HepG2 (cell line): ENCODE measurements around the gene CPLANE2. TPM values are rescaled to one million over a fixed set of nuclear protein-coding genes. Genes with fewer than 3 reads are reported as not detected.
A peak's percentile ranks its signal among the peaks of the same experiment; 100 is the strongest.

ENCODE experiments used
- ATAC-seq: fragments of 200-7000 bp; cut with Tn5 transposase; 3 replicates; pipeline ENCODE4 v1.9.1; 2020; ENCODE audit warnings: mild to moderate bottlenecking, moderate library complexity
- BruUV-seq: library from RNA; stranded (reverse); fragments of 400-500 nt; replicated peaks from 2 replicates; lab custom pipeline; 2021; lab: Mats Ljungman, UMichigan
- CTCF ChIA-PET: fragments of 300-600 bp; formaldehyde crosslinking; extraction: SDS; loops from one replicate; lab custom pipeline; 2021; ENCODE audit warnings: low total read pairs, inconsistent platforms, low intra/inter-chr PET ratio; lab: Yijun Ruan, JAX
- POLR2A ChIA-PET: fragments of 350-600 bp; sonication (Branson Sonifier 250); formaldehyde crosslinking; loops from one replicate; lab custom pipeline; 2020; ENCODE audit warnings: antibody characterized with exemption, inconsistent platforms; lab: Yijun Ruan, JAX
- DNase-seq: peaks from one replicate; pipeline ENCODE4 v3.0.0-alpha.2; 2015; ENCODE audit warnings: low spot score
- FAIRE-seq: peaks from 3 replicates; lab custom pipeline; 2011; peaks lifted over from hg19 to GRCh38; lab: Jason Lieb, UNC
- H2AFZ ChIP-seq: one replicate; pipeline ENCODE4 v1.6.1; 2011; ENCODE audit warnings: low read length, inconsistent platforms
- H3K27ac ChIP-seq: fragments of 300-600 bp; 3 replicates; pipeline ENCODE4 v1.8.0; 2011; ENCODE audit warnings: mixed run types, mild to moderate bottlenecking, mixed read lengths, low read length, inconsistent platforms; ENCODE audit not compliant: insufficient read depth; ENCODE audit errors: extremely low read length
- H3K27me3 ChIP-seq, 2 experiments: fragments of 200-600 bp in 1 of 2; 2 replicates in 1 of 2; 3 replicates in 1 of 2; pipeline versions ENCODE4 v1.6.0 to v1.8.0; 2011; ENCODE audit warnings: low read length in 2 of 2, mild to moderate bottlenecking in 2 of 2, moderate library complexity in 2 of 2, inconsistent platforms in 1 of 2; ENCODE audit not compliant: insufficient read depth in 2 of 2, control insufficient read depth in 1 of 2
- H3K36me3 ChIP-seq, 2 experiments: fragments of 200-600 bp in 1 of 2; replicated peaks in 1 of 2; 2 replicates in 1 of 2; 3 replicates in 1 of 2; pipeline versions ENCODE4 v1.5.1 to v1.8.0; 2011; ENCODE audit warnings: low read length in 2 of 2, inconsistent platforms in 1 of 2; ENCODE audit not compliant: insufficient read depth in 2 of 2, control insufficient read depth in 1 of 2
- H3K4me1 ChIP-seq: 2 replicates; pipeline ENCODE4 v1.5.1; 2012; ENCODE audit warnings: low read length, inconsistent platforms; ENCODE audit not compliant: insufficient read depth
- H3K4me2 ChIP-seq: 2 replicates; pipeline ENCODE4 v1.6.0; 2011; ENCODE audit warnings: low read depth, low read length, inconsistent platforms
- H3K4me3 ChIP-seq, 3 experiments: fragments of 200-600 bp in 1 of 3; sonication (generic), shearing (Covaris generic) in 1 of 3; replicated peaks in 1 of 3; 2 replicates each; pipeline ENCODE4 v1.5.1; 2011 to 2016; ENCODE audit warnings: low read length in 3 of 3, inconsistent platforms in 2 of 3, low read depth in 2 of 3, mild to moderate bottlenecking in 2 of 3, control low read depth in 1 of 3, mixed read lengths in 1 of 3; ENCODE audit not compliant: insufficient read depth in 1 of 3
- H3K79me2 ChIP-seq: one replicate; pipeline ENCODE4 v1.6.1; 2011; ENCODE audit warnings: low read length, inconsistent platforms; ENCODE audit not compliant: insufficient read depth
- H3K9ac ChIP-seq: 2 replicates; pipeline ENCODE4 v1.6.0; 2011; ENCODE audit warnings: mild to moderate bottlenecking, low read depth, low read length, inconsistent platforms; ENCODE audit not compliant: insufficient read depth
- H3K9me3 ChIP-seq: 2 replicates; pipeline ENCODE4 v1.5.1; 2012; ENCODE audit warnings: mild to moderate bottlenecking, low read length
- H4K20me1 ChIP-seq: 2 replicates; pipeline ENCODE4 v1.6.0; 2011; ENCODE audit warnings: inconsistent platforms, mild to moderate bottlenecking, low read length, moderate library complexity; ENCODE audit not compliant: insufficient read depth
- ATF5 ChIP-seq: sonication (generic); formaldehyde crosslinking; IDR thresholded peaks from 2 replicates; pipeline ENCODE4 v1.4.0; 2020; ENCODE audit warnings: mild to moderate bottlenecking, low read depth, missing genetic modification reagents
- CENPT ChIP-seq: sonication (generic); formaldehyde crosslinking; IDR thresholded peaks from 2 replicates; pipeline ENCODE4 v1.8.0; 2022; ENCODE audit warnings: low read depth, mild to moderate bottlenecking, moderate library complexity, missing genetic modification reagents
- DNMT3B ChIP-seq: conservative IDR thresholded peaks from 2 replicates; pipeline ENCODE4 v1.6.1; 2016; ENCODE audit warnings: missing biosample characterization, control low read depth
- GFI1 ChIP-seq: sonication (generic); formaldehyde crosslinking; IDR thresholded peaks from 2 replicates; pipeline ENCODE4 v1.5.0; 2020; ENCODE audit warnings: missing genetic modification reagents, mild to moderate bottlenecking, borderline replicate concordance
- HIC2 ChIP-seq: sonication (generic); formaldehyde crosslinking; IDR thresholded peaks from 2 replicates; pipeline ENCODE4 v1.9.0; 2022; ENCODE audit warnings: low read depth, missing genetic modification reagents
- HOXA7 ChIP-seq: sonication (generic); formaldehyde crosslinking; IDR thresholded peaks from 2 replicates; pipeline ENCODE4 v1.8.1; 2022; ENCODE audit warnings: mild to moderate bottlenecking, missing genetic modification reagents, moderate library complexity
- NCOA1 ChIP-seq: sonication (generic); formaldehyde crosslinking; IDR thresholded peaks from 2 replicates; pipeline ENCODE4 v1.9.0; 2021; ENCODE audit warnings: missing genetic modification reagents
- ZNF264 ChIP-seq: sonication (generic); formaldehyde crosslinking; IDR thresholded peaks from 2 replicates; pipeline ENCODE4 v1.4.0; 2020; ENCODE audit warnings: missing genetic modification reagents
- ZNF501 ChIP-seq: sonication (generic); formaldehyde crosslinking; IDR thresholded peaks from 2 replicates; pipeline ENCODE4 v1.5.1; 2020; ENCODE audit warnings: mild to moderate bottlenecking, moderate library complexity, missing genetic modification reagents
- ZNF629 ChIP-seq: sonication (generic); formaldehyde crosslinking; conservative IDR thresholded peaks from 2 replicates; pipeline ENCODE4 v1.5.0; 2020; ENCODE audit warnings: missing genetic modification reagents
- ZNF75D ChIP-seq: sonication (generic); formaldehyde crosslinking; IDR thresholded peaks from 2 replicates; pipeline ENCODE4 v1.8.1; 2023; ENCODE audit warnings: missing genetic modification reagents, mild to moderate bottlenecking, borderline replicate concordance
- WGBS: methylation state at CpG from one replicate; pipeline ENCODE4 v1.1.6; 2017; ENCODE audit warnings: low lambda C conversion rate; 5-methylcytosine and 5-hydroxymethylcytosine counted together
- in situ Hi-C: cut with HindIII; loops from 2 replicates; pipeline ENCODE4 v1.10.0; 2017; ENCODE audit warnings: low pct_unique_long_range_greater_than_20kb; ENCODE audit not compliant: extremely low pct_ligation_motif_present
- intact Hi-C: fragments of 100-400 bp; cut with micrococcal nuclease; formaldehyde crosslinking; loops from one replicate; pipeline ENCODE4 v1.10.0; 2022; ENCODE audit not compliant: unreplicated experiment
- polyA plus RNA-seq, 8 experiments: library from polyadenylated mRNA; depleted of rRNA in 3 of 8; stranded (reverse) in 7 of 8; unstranded in 1 of 8; fragments of >200 nt; fragmentation: Illumina TruSeq in 4 of 8; extraction: Trizol in 4 of 8; gene quantifications; 2 replicates each; pipeline versions ENCODE4 v1.2.1 to v1.2.3, GENCODE V29; 2011 to 2016; ENCODE audit warnings: low read depth in 4 of 8, missing spikeins in 1 of 8, mixed read lengths in 1 of 8; ENCODE audit not compliant: insufficient read depth in 1 of 8
- total RNA-seq, 5 experiments: library from RNA; depleted of rRNA; stranded (reverse); fragments of >200 nt; fragmentation: Illumina TruSeq; extraction: Trizol; gene quantifications; 2 replicates each; pipeline ENCODE4 v1.2.3, GENCODE V29; 2016; ENCODE audit warnings: low read depth in 1 of 5
- TF ChIP-seq, protein P1 (sequence below): sonication (generic); formaldehyde crosslinking; IDR thresholded peaks from 2 replicates; pipeline ENCODE4 v1.8.0; 2022; ENCODE audit warnings: missing genetic modification reagents, mild to moderate bottlenecking, moderate library complexity, borderline replicate concordance

CPLANE2 gene
- total and polyA plus RNA-seq, 2 of the 13 experiments (the other 11 are each of a cell fraction or from before 2014, with no cell fraction given) = 0.29 to 1.6 TPM

GRCh38 chr1:16219968-16220500 lies 16.9 kb downstream of the CPLANE2 start (continued):
- TF ChIP-seq DNMT3B (no peak), ZNF501 (CRISPR knock-in tag) (no peak), CENPT (no peak), ATF5 (CRISPR knock-in tag) (no peak), NCOA1 (no peak)

DNA sequence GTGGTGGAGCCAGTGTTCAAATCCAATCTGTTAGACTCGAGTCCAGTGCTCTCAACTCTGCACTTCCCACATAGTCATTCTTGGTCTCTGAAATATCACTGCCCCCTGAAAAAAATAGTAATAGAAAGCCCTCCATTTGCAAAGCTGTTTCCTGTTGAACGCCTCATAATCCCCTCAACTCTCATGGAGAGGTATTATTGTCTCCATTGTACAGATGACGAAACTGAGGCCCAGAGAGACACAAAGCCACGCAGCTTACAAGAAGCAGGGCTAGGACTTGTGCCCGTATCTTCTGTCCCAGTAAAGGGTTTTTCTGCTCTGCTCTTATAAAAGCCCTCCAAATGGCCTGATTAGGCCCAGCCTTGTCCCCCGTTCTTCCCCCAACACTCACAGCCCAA lies 18.3 kb downstream of the CPLANE2 start:
- ChIA-PET POLR2A (no interaction called here), CTCF (no interaction called here)
- no peak overlapping the region for H3K4me2 ChIP-seq
- H3K4me3 ChIP-seq = no peak overlapping the region
- no TSS peak for BruUV-seq
- no peaks in the 10 kb centered on the region for H3K36me3 ChIP-seq
- FAIRE-seq (no peak), DNase-seq (no peak), ATAC-seq (no peak)
- H3K9me3 ChIP-seq = no peaks in the 10 kb centered on the region
- H4K20me1 ChIP-seq = no peaks in the 10 kb centered on the region
- in situ Hi-C loops = no loop called here
- H3K27ac ChIP-seq = no peak overlapping the region
- TF ChIP-seq GFI1 (CRISPR knock-in tag) (no peak), ZNF264 (no peak), ZNF629 (CRISPR knock-in tag) (peak; percentile 66), HOXA7 (no peak), HIC2 (CRISPR knock-in tag) (no peak), ZNF75D (CRISPR knock-in tag) (no peak)
- TF ChIP-seq, protein P1, sequence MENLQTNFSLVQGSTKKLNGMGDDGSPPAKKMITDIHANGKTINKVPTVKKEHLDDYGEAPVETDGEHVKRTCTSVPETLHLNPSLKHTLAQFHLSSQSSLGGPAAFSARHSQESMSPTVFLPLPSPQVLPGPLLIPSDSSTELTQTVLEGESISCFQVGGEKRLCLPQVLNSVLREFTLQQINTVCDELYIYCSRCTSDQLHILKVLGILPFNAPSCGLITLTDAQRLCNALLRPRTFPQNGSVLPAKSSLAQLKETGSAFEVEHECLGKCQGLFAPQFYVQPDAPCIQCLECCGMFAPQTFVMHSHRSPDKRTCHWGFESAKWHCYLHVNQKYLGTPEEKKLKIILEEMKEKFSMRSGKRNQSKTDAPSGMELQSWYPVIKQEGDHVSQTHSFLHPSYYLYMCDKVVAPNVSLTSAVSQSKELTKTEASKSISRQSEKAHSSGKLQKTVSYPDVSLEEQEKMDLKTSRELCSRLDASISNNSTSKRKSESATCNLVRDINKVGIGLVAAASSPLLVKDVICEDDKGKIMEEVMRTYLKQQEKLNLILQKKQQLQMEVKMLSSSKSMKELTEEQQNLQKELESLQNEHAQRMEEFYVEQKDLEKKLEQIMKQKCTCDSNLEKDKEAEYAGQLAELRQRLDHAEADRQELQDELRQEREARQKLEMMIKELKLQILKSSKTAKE (CRISPR knock-in tag) = no peak
- 0 out of 5 replicates have a peak, but pooled peaks cover 0 to 4% of the 10 kb centered on the region in 2 experiments for H3K27me3 ChIP-seq
- H3K4me1 ChIP-seq = peaks cover 23% of the 10 kb centered on the region
- no peak overlapping the region for H2AFZ ChIP-seq
- no peak overlapping the region for H3K9ac ChIP-seq
- H3K79me2 ChIP-seq = no peaks in the 10 kb centered on the region
- intact Hi-C loops = no loop called here
- WGBS = 55% methylated on average over 6 of the region's 6 CpGs
